ENCODE measurements around the gene HIGD1B. TPM values are rescaled to one million over a fixed set of nuclear protein-coding genes. Genes with fewer than 3 reads are reported as not detected.

The HIGD1B gene
- total RNA-seq, 1 donor from 2014 or later = not detected

- Mint-ChIP-seq H3K36me3 (ENCODE audit: unreplicated experiment) (no peaks in the 10 kb centered on the region), H3K27ac (ENCODE audit: unreplicated experiment) (peak overlapping the region; percentile 42), H3K27me3 (ENCODE audit: unreplicated experiment) (no peaks in the 10 kb centered on the region), H3K9me3 (ENCODE audit: unreplicated experiment) (no peaks in the 10 kb centered on the region), H3K4me1 (ENCODE audit: unreplicated experiment) (peaks cover 31% of the 10 kb centered on the region), H3K4me3 (ENCODE audit: unreplicated experiment) (no peak overlapping the region)
- no peak for DNase-seq (ENCODE audit: extremely low spot score, unreplicated experiment)
- no peak for TF ChIP-seq CTCF (IDR thresholded peaks at IDR 0.05)
Observed at GRCh38 chr17:44840274-44840673, 7.4 kb upstream of the HIGD1B start.

GRCh38 chr17:44840936-44841335 lies 6.7 kb upstream of the HIGD1B start:
- no peak for TF ChIP-seq CTCF (IDR thresholded peaks at IDR 0.05)
- DNase-seq (ENCODE audit: extremely low spot score, unreplicated experiment) = no peak
- Mint-ChIP-seq H3K27ac (ENCODE audit: unreplicated experiment) (peak overlapping the region; percentile 42), H3K4me1 (ENCODE audit: unreplicated experiment) (peaks cover 31% of the 10 kb centered on the region), H3K4me3 (ENCODE audit: unreplicated experiment) (no peak overlapping the region), H3K36me3 (ENCODE audit: unreplicated experiment) (no peaks in the 10 kb centered on the region), H3K9me3 (ENCODE audit: unreplicated experiment) (no peaks in the 10 kb centered on the region), H3K27me3 (ENCODE audit: unreplicated experiment) (no peaks in the 10 kb centered on the region)

- Mint-ChIP-seq H3K9me3 (ENCODE audit: unreplicated experiment) (no peaks in the 10 kb centered on the region), H3K27ac (ENCODE audit: unreplicated experiment) (peak overlapping the region; percentile 38), H3K4me3 (ENCODE audit: unreplicated experiment) (no peak overlapping the region), H3K27me3 (ENCODE audit: unreplicated experiment) (no peaks in the 10 kb centered on the region), H3K36me3 (ENCODE audit: unreplicated experiment) (no peaks in the 10 kb centered on the region), H3K4me1 (ENCODE audit: unreplicated experiment) (peaks cover 36% of the 10 kb centered on the region)
- no peak for TF ChIP-seq CTCF (IDR thresholded peaks at IDR 0.05)
- no peak for DNase-seq (ENCODE audit: extremely low spot score, unreplicated experiment)
Observed at GRCh38 chr17:44842748-44843147, 4.9 kb upstream of the HIGD1B start.

- peak overlapping the region; percentile 79 for H3K27ac Mint-ChIP-seq (ENCODE audit: unreplicated experiment)
- peak; percentile 32 for TF ChIP-seq CTCF (IDR thresholded peaks at IDR 0.05)
- peaks cover 44% of the 10 kb centered on the region for H3K4me1 Mint-ChIP-seq (ENCODE audit: unreplicated experiment)
- no peak overlapping the region for H3K4me3 Mint-ChIP-seq (ENCODE audit: unreplicated experiment)
- H3K27me3 Mint-ChIP-seq (ENCODE audit: unreplicated experiment) = no peaks in the 10 kb centered on the region
- no peaks in the 10 kb centered on the region for H3K9me3 Mint-ChIP-seq (ENCODE audit: unreplicated experiment)
- no peaks in the 10 kb centered on the region for H3K36me3 Mint-ChIP-seq (ENCODE audit: unreplicated experiment)
- no peak for DNase-seq (ENCODE audit: extremely low spot score, unreplicated experiment)
Observed at GRCh38 chr17:44844390-44844830, 3.3 kb upstream of the HIGD1B start.

GRCh38 chr17:44846206-44846605 lies 1.5 kb upstream of the HIGD1B start:
- H3K27ac Mint-ChIP-seq (ENCODE audit: unreplicated experiment) = no peak overlapping the region
- no peak for DNase-seq (ENCODE audit: extremely low spot score, unreplicated experiment)
- no peak overlapping the region for H3K4me3 Mint-ChIP-seq (ENCODE audit: unreplicated experiment)
- H3K4me1 Mint-ChIP-seq (ENCODE audit: unreplicated experiment) = peaks cover 36% of the 10 kb centered on the region
- no peaks in the 10 kb centered on the region for H3K27me3 Mint-ChIP-seq (ENCODE audit: unreplicated experiment)
- peaks cover 15% of the 10 kb centered on the region for H3K36me3 Mint-ChIP-seq (ENCODE audit: unreplicated experiment)
- H3K9me3 Mint-ChIP-seq (ENCODE audit: unreplicated experiment) = no peaks in the 10 kb centered on the region
- no peak for TF ChIP-seq CTCF (IDR thresholded peaks at IDR 0.05)

All from osteocyte (in vitro differentiated cells).